Thoracic aorta (tissue), 2 donors: Measurements from ENCODE around the gene ZBTB45. TPM values are rescaled to one million over a fixed set of nuclear protein-coding genes. Genes with fewer than 3 reads are reported as not detected.

Experiments used
- ATAC-seq: fragments of 150-250 bp; one replicate; pipeline ENCODE4 v1.8.0; 2017; ENCODE audit warnings: low read depth; ENCODE audit not compliant: insufficient number of reproducible peaks, low FRiP score
- DNase-seq: peaks from one replicate; pipeline ENCODE4 v3.0.0-alpha.2; 2020; ENCODE audit warnings: low spot score
- H3K27ac ChIP-seq, 2 donors: fragments of 200-600 bp; sonication (generic); 1 replicate in 1 of 2; 2 replicates in 1 of 2; pipeline ENCODE4 v1.5.1; 2016; ENCODE audit warnings: mild to moderate bottlenecking in 2 of 2, moderate library complexity in 2 of 2
- H3K27me3 ChIP-seq: fragments of 200-600 bp; sonication (generic); replicated peaks from 2 replicates; pipeline ENCODE4 v1.6.0; 2016; ENCODE audit warnings: mild to moderate bottlenecking; ENCODE audit not compliant: insufficient read depth
- H3K36me3 ChIP-seq: fragments of 200-600 bp; sonication (generic); one replicate; pipeline ENCODE4 v1.5.1; 2016
- H3K4me1 ChIP-seq, 2 donors: fragments of 200-600 bp; sonication (generic); 1 replicate in 1 of 2; 2 replicates in 1 of 2; pipeline versions ENCODE4 v1.5.1 to v1.6.0; 2016; ENCODE audit warnings: low read depth in 2 of 2, mild to moderate bottlenecking in 1 of 2; ENCODE audit not compliant: control insufficient read depth in 1 of 2
- H3K4me3 ChIP-seq: fragments of 200-600 bp; sonication (generic); 2 replicates; pipeline ENCODE4 v1.5.1; 2016; ENCODE audit warnings: mild to moderate bottlenecking
- H3K9me3 ChIP-seq: fragments of 200-600 bp; sonication (generic); 2 replicates; pipeline ENCODE4 v1.5.1; 2016
- total RNA-seq, 2 donors: library from RNA; depleted of rRNA; stranded (reverse); fragments of >200 nt; gene quantifications; one replicate each; pipeline versions ENCODE4 v1.1.0 to v1.2.3, GENCODE V29; 2016
- TF ChIP-seq, protein P1 (sequence below): fragments of 200-600 bp; sonication (generic); IDR thresholded peaks from one replicate; pipeline ENCODE4 v1.5.1; 2019; ENCODE audit warnings: antibody characterized with exemption

Gene ZBTB45
- total RNA-seq, 2 donors from 2014 or later: 10.4 to 10.9 TPM

DNA sequence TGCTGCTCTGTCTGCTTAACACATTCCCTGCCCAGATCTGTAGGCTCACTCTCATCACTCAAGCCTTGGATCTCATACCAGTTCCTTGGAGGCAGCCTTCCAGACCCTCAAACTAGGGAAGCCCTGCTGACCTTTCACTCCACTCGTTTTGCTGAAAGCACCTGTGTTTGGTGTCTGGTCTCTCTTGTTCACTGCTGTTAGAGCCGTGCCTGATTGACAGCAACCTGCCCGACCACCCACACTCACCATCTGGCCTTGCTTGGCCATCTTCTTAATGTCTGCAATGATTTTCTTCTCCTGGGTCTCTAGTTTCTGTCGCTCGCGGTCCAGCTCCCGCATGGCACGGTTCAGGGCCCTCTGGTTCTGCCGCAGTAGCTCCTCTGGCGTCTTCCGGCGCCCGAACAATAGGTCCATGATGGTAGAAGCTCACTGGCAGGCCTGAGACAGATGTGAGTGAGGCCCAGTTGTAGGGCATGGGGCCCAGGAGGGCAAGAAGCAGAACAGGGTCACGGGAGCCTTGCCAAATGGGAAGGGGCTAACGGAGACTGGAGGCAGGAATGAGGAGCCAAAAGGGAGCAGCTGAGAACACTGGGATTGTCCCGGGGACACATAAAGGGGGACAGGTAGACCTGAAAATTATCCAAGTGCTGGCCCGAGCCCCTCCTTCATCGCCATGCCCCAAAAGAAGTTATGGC is 34.3 kb upstream of the ZBTB45 start:
- Histone ChIP-seq H3K36me3 (peaks cover 47% of the 10 kb centered on the region), H3K4me3 (peak overlapping the region; percentile 84), H3K27ac (peak overlapping the region; percentile 80 to 91), H3K9me3 (no peaks in the 10 kb centered on the region), H3K27me3 (no peaks in the 10 kb centered on the region), H3K4me1 (peaks cover 25 to 40% of the 10 kb centered on the region in 2 donors)
- TF ChIP-seq, protein P1, sequence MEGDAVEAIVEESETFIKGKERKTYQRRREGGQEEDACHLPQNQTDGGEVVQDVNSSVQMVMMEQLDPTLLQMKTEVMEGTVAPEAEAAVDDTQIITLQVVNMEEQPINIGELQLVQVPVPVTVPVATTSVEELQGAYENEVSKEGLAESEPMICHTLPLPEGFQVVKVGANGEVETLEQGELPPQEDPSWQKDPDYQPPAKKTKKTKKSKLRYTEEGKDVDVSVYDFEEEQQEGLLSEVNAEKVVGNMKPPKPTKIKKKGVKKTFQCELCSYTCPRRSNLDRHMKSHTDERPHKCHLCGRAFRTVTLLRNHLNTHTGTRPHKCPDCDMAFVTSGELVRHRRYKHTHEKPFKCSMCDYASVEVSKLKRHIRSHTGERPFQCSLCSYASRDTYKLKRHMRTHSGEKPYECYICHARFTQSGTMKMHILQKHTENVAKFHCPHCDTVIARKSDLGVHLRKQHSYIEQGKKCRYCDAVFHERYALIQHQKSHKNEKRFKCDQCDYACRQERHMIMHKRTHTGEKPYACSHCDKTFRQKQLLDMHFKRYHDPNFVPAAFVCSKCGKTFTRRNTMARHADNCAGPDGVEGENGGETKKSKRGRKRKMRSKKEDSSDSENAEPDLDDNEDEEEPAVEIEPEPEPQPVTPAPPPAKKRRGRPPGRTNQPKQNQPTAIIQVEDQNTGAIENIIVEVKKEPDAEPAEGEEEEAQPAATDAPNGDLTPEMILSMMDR: no peak
- DNase-seq (no peak), ATAC-seq (no peak)

DNA sequence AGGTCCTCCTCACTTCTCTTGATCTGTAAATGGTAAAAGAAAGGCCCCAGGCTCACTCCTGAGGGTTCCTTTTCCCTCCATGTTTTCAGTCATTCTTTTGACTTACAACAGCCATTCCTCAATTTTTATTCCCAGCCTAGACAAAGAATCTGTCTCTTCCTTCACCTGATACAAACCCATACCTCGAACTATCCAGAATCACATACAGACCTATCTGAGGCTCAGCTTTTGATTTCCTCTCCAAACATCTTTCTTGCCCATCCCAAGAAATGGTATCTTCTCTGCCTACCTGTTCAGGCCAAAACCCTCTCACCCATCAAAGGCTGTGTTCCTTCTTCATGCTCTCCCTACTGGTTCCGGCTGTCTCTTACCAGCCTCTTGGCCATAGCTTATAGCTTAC is 33.0 kb upstream of the ZBTB45 start:
- Histone ChIP-seq H3K27me3 (no peaks in the 10 kb centered on the region), H3K27ac (no peak overlapping the region), H3K36me3 (peaks cover 60% of the 10 kb centered on the region), H3K4me1 (peaks cover 25 to 39% of the 10 kb centered on the region in 2 donors), H3K9me3 (no peaks in the 10 kb centered on the region), H3K4me3 (no peak overlapping the region)
- TF ChIP-seq, protein P1: no peak
- DNase-seq (no peak), ATAC-seq (no peak)

DNA sequence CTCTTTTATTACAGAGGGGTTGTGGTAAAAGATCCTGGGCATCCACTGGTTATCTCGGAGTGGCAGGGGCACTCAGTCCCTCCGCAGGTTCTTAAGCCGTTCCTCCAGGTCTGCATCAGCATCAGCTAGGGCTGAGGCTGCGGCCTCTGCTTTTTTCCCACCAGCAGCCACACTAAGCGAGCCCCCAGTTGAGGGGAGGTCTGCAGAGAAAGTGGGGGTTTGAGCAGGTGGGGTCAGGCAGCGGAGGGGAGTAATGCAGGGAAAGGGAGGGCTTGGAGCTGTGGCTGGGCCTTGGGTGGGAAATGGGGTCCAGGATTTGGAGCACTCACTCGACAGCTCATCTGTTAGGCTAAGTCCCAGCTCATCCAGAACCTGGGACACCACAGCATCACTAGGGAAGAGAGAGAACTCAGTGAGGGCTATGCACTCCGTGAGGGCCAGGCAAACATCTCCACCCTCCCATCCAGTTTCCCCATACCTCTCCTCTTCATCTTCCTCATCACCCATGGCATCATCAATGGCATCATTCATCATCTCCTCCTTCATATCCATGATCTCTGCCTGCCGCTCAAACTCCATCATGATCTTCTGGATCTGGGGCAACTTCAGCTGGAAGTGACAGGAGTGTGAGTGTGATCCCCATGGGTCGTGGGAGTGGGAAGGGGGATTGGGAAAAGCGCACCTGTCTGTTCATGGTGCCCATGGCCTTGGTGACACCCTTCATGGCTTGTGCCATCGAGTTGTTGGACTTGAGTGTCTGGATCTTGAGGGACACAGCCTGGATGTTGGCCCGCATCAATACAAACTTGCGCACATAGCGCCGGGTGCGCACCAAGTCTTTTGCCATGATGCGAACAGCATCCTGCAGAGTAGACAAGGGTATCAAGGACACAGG is 32.2 kb upstream of the ZBTB45 start:
- Histone ChIP-seq H3K4me3 (no peak overlapping the region), H3K4me1 (peaks cover 17 to 30% of the 10 kb centered on the region in 2 donors), H3K27ac (no peak overlapping the region), H3K36me3 (peaks cover 66% of the 10 kb centered on the region), H3K27me3 (no peaks in the 10 kb centered on the region), H3K9me3 (no peaks in the 10 kb centered on the region)
- ATAC-seq: no peak
- TF ChIP-seq, protein P1: no peak
- DNase-seq: no peak

DNA sequence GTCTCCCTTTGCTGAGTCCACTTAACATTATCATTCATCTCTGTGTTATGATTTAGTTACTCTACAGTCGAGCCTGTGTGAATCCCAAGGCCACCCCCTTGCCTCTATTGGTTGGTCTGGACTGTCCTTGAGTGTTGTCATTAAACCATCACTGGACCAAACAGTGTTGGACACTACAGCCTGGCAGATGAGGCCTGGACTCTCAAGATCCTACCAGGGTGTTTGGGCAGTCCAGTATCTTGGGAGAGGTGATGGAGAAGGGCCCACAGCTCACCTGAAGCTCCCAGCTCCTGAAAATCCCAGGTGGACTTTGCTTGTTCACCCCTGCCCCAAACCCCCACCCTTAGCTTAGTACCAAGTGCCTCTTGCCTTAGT is 31.5 kb upstream of the ZBTB45 start:
- Histone ChIP-seq H3K27ac (no peak overlapping the region), H3K4me1 (peaks cover 21 to 30% of the 10 kb centered on the region in 2 donors), H3K27me3 (no peaks in the 10 kb centered on the region), H3K4me3 (no peak overlapping the region), H3K9me3 (no peaks in the 10 kb centered on the region), H3K36me3 (peaks cover 61% of the 10 kb centered on the region)
- no peak for ATAC-seq
- DNase-seq: no peak
- TF ChIP-seq, protein P1: no peak
